GM23248 (cell line): ENCODE results near the gene BEST3. TPM values are rescaled to one million over a fixed set of nuclear protein-coding genes. Genes with fewer than 3 reads are reported as not detected.

Experiments used
- DNase-seq: peaks from one replicate; pipeline ENCODE4 v3.0.0-alpha.2; 2015
- H2AFZ ChIP-seq: fragments of 200-600 bp; sonication (generic); 2 replicates; pipeline ENCODE4 v1.6.1; 2016; ENCODE audit warnings: antibody characterized with exemption
- H3F3A ChIP-seq: fragments of 200-600 bp; sonication (generic); 2 replicates; pipeline ENCODE4 v1.6.1; 2016; ENCODE audit warnings: mild to moderate bottlenecking, antibody characterized with exemption, mixed run types; ENCODE audit not compliant: insufficient read depth
- H3K27ac ChIP-seq: fragments of 200-600 bp; sonication (generic); 2 replicates; pipeline ENCODE4 v1.5.1; 2016; ENCODE audit warnings: mild to moderate bottlenecking
- H3K27me3 ChIP-seq: fragments of 200-600 bp; sonication (generic); replicated peaks from 2 replicates; pipeline ENCODE4 v1.6.1; 2016; ENCODE audit warnings: mild to moderate bottlenecking; ENCODE audit not compliant: insufficient read depth
- H3K36me3 ChIP-seq: fragments of 200-600 bp; sonication (generic); 2 replicates; pipeline ENCODE4 v1.6.1; 2016; ENCODE audit warnings: low read depth, mild to moderate bottlenecking
- H3K4me1 ChIP-seq: fragments of 200-600 bp; sonication (generic); 2 replicates; pipeline ENCODE4 v1.6.1; 2016; ENCODE audit warnings: mild to moderate bottlenecking; ENCODE audit not compliant: insufficient read depth
- H3K4me2 ChIP-seq: fragments of 200-600 bp; sonication (generic); one replicate; pipeline ENCODE4 v1.6.1; 2016; ENCODE audit warnings: mild to moderate bottlenecking; ENCODE audit not compliant: unreplicated experiment
- H3K4me3 ChIP-seq: fragments of 200-600 bp; sonication (generic); 2 replicates; pipeline ENCODE4 v1.5.1; 2016; ENCODE audit warnings: mild to moderate bottlenecking
- H3K79me2 ChIP-seq: fragments of 200-600 bp; sonication (generic); 2 replicates; pipeline ENCODE4 v1.6.1; 2016; ENCODE audit warnings: mild to moderate bottlenecking; ENCODE audit not compliant: insufficient read depth
- H3K9ac ChIP-seq: fragments of 200-600 bp; sonication (generic); 2 replicates; pipeline ENCODE4 v1.6.1; 2016; ENCODE audit warnings: mild to moderate bottlenecking
- H3K9me2 ChIP-seq: fragments of 200-600 bp; sonication (generic); 2 replicates; pipeline ENCODE4 v1.6.1; 2016; ENCODE audit warnings: mixed run types, mild to moderate bottlenecking, moderate library complexity; ENCODE audit not compliant: insufficient read depth
- H3K9me3 ChIP-seq: fragments of 200-600 bp; sonication (generic); one replicate; pipeline ENCODE4 v1.6.1; 2017; ENCODE audit warnings: low read depth
- H4K20me1 ChIP-seq: fragments of 200-600 bp; sonication (generic); 2 replicates; pipeline ENCODE4 v1.6.0; 2016; ENCODE audit not compliant: insufficient read depth
- EZH2 ChIP-seq: fragments of 200-600 bp; sonication (generic); IDR thresholded peaks from 2 replicates; pipeline ENCODE4 v1.6.1; 2018; ENCODE audit warnings: antibody characterized with exemption, mild to moderate bottlenecking; ENCODE audit not compliant: insufficient read depth, poor library complexity, severe bottlenecking
- EZH2phosphoT487 ChIP-seq: fragments of 200-600 bp; sonication (generic); IDR thresholded peaks from 2 replicates; pipeline ENCODE4 v1.6.1; 2018; ENCODE audit warnings: antibody characterized with exemption, moderate library complexity, mild to moderate bottlenecking, low read depth; ENCODE audit not compliant: insufficient read depth
- WGBS, 2 experiments: methylation state at CpG; one replicate each; pipeline ENCODE4 v1.1.6; 2015 to 2017; ENCODE audit warnings: low lambda C conversion rate in 2 of 2, low coverage in 1 of 2; ENCODE audit errors: missing lambda C conversion rate in 2 of 2; 5-methylcytosine and 5-hydroxymethylcytosine counted together
- in situ Hi-C: fragments of 300-500 bp; cut with MboI; formaldehyde crosslinking; loops from 2 replicates; pipeline ENCODE4 v1.15.0; 2020
- polyA plus RNA-seq: library from polyadenylated mRNA; unstranded; fragments of >200 nt; fragmentation: Nextera tagmentation; extraction: Ambion mirVana; gene quantifications from 2 replicates; pipeline ENCODE4 v1.2.1, GENCODE V29; 2016
- total RNA-seq: library from RNA; depleted of rRNA; stranded (reverse); fragments of >200 nt; shearing (Covaris generic); gene quantifications from 2 replicates; pipeline ENCODE4 v1.2.3, GENCODE V29; 2014

BEST3 gene
- total and polyA plus RNA-seq, 2 experiments from 2014 or later = not detected

DNA sequence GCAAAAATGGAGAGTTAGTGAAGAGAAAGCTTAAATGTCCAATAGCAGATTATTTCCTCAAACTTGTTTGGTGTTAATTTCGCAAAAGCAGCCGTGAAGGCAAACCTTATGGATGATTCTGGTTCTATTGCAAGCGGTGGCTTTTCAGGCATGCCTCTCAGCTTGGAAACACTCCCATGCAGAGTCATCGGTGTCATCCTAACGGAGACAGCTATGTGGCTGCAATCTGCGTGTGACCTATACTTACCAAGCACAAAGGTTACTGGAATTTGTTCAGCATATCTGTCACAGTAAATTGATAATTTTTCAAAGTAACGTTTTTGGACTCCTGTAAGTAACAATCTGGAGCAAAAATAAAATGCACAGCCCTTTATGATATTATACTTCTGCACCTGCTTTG, 5.0 kb downstream of the BEST3 start:
- no peaks in the 10 kb centered on the region for H3K9me3 ChIP-seq
- peaks cover 5% of the 10 kb centered on the region for H3K4me1 ChIP-seq
- TF ChIP-seq EZH2 (no peak), EZH2phosphoT487 (no peak)
- H3K79me2 ChIP-seq = no peaks in the 10 kb centered on the region
- no peaks in the 10 kb centered on the region for H3K9me2 ChIP-seq
- in situ Hi-C loops = no loop called here
- H3K27ac ChIP-seq = no peak overlapping the region
- H3F3A ChIP-seq = no peaks in the 10 kb centered on the region
- no peak overlapping the region for H3K4me3 ChIP-seq
- H4K20me1 ChIP-seq = no peaks in the 10 kb centered on the region
- 74 to 75% methylated on average over 7 of the region's 7 CpGs for WGBS, 2 experiments
- H3K9ac ChIP-seq = no peak overlapping the region
- no peak overlapping the region for H2AFZ ChIP-seq
- no peak overlapping the region for H3K4me2 ChIP-seq
- H3K27me3 ChIP-seq = no peaks in the 10 kb centered on the region
- H3K36me3 ChIP-seq = no peaks in the 10 kb centered on the region
- DNase-seq = no peak

DNA sequence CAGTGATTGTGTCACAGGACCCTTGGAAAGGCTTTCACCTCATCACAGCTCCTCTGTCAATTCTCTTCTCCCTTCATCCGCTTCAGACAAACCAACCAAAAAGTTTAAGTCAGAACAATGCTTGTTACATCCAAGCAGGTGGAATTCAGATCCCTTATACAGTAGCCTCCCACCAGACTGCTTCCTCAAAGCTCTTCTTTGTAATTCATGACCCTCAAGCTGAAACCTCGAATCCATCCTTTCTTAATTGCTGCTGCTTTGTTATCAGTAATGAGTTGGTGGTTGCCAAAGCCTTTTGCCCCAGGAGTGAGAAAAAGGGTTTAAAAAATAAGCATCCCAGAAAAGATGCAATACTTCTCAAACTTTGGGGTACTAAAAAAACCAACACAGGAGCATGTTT, 9.5 kb downstream of the BEST3 start:
- no peak for DNase-seq
- peak overlapping the region; percentile 62 for H3K27ac ChIP-seq
- peaks cover 27% of the 10 kb centered on the region for H3K4me1 ChIP-seq
- H3K79me2 ChIP-seq = no peaks in the 10 kb centered on the region
- H3K9me2 ChIP-seq = no peaks in the 10 kb centered on the region
- H3K4me3 ChIP-seq = no peak overlapping the region
- no peak overlapping the region for H3K4me2 ChIP-seq
- no peak for TF ChIP-seq EZH2
- no peak for TF ChIP-seq EZH2phosphoT487
- peaks cover 20% of the 10 kb centered on the region; the same call in 1 of the 2 replicates for H3F3A ChIP-seq
- H3K36me3 ChIP-seq = no peaks in the 10 kb centered on the region
- WGBS, 2 experiments = 98% methylated on average over 2 of the region's 2 CpGs
- in situ Hi-C loops = no loop called here
- H3K9me3 ChIP-seq = no peaks in the 10 kb centered on the region
- peak overlapping the region; percentile 46 for H2AFZ ChIP-seq
- no peaks in the 10 kb centered on the region for H4K20me1 ChIP-seq
- no peaks in the 10 kb centered on the region for H3K27me3 ChIP-seq
- no peak overlapping the region for H3K9ac ChIP-seq

DNA sequence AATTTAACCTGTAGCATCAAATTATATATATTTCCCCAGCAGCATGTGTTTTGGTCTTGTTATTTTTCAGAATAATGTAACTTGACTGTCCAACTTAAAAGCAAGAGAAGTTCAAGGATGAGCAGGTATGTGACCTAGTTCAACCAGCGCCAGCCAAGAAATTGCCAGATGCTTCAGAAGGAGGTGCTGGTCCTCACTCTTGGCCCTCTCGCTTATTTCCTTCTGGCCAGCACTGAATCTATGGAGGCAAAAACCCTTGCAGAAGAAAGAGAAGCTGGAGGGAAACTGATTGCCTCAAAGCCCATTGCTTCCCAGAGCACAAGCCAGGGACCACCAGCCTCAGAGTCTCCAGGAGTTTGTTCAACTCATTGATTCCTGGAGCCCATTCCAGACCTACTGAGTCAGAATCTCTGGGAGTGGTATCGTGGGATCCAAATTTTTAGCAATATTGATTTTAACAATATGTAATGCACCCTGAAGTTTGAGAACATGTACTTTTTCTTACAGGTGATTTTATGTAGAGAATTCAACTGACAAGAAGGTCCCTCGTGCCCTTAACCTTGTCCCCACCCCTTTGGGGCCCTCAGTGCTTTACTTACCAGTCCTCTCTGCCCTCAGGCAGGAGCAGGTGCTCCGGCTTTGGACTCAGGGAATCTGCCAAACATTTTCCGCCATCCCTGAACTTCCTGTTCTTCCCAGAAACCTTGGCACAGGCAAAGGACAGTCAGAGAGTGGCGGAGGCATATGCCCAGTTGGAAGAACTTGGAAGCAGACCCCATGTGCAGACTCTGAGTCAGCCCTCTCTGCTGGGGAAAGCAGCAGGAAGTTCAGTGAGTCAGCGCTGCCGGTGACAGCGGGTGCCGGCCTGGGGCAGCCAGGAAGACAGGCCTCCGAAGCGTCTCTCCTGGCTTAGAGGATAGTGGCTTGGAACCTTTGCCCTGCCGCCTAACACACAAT, 10.4 kb downstream of the BEST3 start:
- H3K4me2 ChIP-seq = peak overlapping the region; percentile 24
- H3K9me2 ChIP-seq = no peaks in the 10 kb centered on the region
- H3K9ac ChIP-seq = no peak overlapping the region
- WGBS, 2 experiments = 15 to 16% methylated on average over 14 of the region's 14 CpGs
- peak overlapping the region; percentile 46 for H2AFZ ChIP-seq
- peaks cover 27% of the 10 kb centered on the region for H3K4me1 ChIP-seq
- peaks cover 20% of the 10 kb centered on the region; the same call in 1 of the 2 replicates for H3F3A ChIP-seq
- no peaks in the 10 kb centered on the region for H3K36me3 ChIP-seq
- no peaks in the 10 kb centered on the region for H3K27me3 ChIP-seq
- in situ Hi-C loops = no loop called here
- peak overlapping the region; percentile 62 for H3K27ac ChIP-seq
- H3K79me2 ChIP-seq = no peaks in the 10 kb centered on the region
- no peaks in the 10 kb centered on the region for H3K9me3 ChIP-seq
- peak; percentile 95 for DNase-seq
- TF ChIP-seq EZH2phosphoT487 (no peak), EZH2 (no peak)
- H3K4me3 ChIP-seq = peak overlapping the region; percentile 10; the same call in 1 of the 2 replicates
- H4K20me1 ChIP-seq = no peaks in the 10 kb centered on the region

DNA sequence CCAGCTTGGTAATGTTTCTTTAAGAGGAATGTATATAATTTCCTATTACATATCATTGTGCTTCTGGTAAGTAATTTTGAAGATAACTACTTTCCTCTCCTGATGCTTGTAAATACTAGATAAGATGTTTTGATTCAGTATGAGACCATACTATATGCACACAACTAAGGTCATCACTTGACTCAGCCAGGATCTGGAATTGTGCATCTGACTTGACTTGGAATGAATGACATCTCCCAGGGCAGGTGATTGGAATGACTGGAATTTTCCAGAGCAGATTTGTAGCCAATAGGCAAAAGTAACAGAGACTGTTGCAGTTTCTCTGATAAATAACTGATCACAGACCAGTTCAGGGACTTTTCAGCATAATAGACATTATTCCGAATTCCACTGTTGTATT, 11.1 kb downstream of the BEST3 start:
- WGBS, 2 experiments = 42 to 53% methylated on average over 1 of the region's 1 CpG
- Histone ChIP-seq H3K4me1 (peaks cover 27% of the 10 kb centered on the region), H3K9ac (no peak overlapping the region), H3K27me3 (no peaks in the 10 kb centered on the region), H3F3A (peaks cover 20% of the 10 kb centered on the region; the same call in 1 of the 2 replicates), H3K9me2 (no peaks in the 10 kb centered on the region), H3K36me3 (no peaks in the 10 kb centered on the region), H2AFZ (no peak overlapping the region), H3K9me3 (no peaks in the 10 kb centered on the region), H4K20me1 (no peaks in the 10 kb centered on the region), H3K27ac (0 out of 2 replicates have a peak overlapping the region, but pooled peaks have one; percentile 62), H3K79me2 (no peaks in the 10 kb centered on the region), H3K4me3 (no peak overlapping the region), H3K4me2 (peak overlapping the region; percentile 9)
- in situ Hi-C loops = no loop called here
- no peak for TF ChIP-seq EZH2phosphoT487
- TF ChIP-seq EZH2 = no peak
- peak; percentile 5 for DNase-seq
